C4-2B (cell line): Measurements from ENCODE around the gene MYO1E.

ENCODE experiments used
- ZFX ChIP-seq: fragments of 450-650 bp; IDR thresholded peaks from 2 replicates; pipeline ENCODE4 v1.6.1; 2017
- TF ChIP-seq, protein P1 (sequence below): fragments of 450-650 bp; conservative IDR thresholded peaks from 2 replicates; pipeline ENCODE4 v1.5.1; 2017; ENCODE audit warnings: mild to moderate bottlenecking

DNA sequence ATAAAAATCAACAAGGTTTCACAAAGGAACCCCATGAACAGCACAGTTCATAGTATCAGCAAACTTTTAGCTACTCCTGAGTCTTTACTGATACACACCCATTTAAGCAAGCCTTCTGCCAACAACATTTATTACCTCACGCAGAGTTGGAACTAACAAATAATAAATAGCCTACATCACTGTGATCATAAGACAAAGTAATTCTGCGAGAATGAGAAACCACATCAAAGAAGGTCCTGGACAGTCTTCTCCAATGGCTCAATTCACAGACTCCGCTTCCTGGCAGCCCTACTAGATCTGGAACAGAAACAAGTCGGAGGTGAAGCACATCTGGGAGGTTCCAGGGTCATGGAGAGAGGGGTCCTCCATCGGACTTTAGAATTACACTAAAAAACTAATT lies 129.0 kb downstream of the MYO1E start:
- TF ChIP-seq, protein P1, sequence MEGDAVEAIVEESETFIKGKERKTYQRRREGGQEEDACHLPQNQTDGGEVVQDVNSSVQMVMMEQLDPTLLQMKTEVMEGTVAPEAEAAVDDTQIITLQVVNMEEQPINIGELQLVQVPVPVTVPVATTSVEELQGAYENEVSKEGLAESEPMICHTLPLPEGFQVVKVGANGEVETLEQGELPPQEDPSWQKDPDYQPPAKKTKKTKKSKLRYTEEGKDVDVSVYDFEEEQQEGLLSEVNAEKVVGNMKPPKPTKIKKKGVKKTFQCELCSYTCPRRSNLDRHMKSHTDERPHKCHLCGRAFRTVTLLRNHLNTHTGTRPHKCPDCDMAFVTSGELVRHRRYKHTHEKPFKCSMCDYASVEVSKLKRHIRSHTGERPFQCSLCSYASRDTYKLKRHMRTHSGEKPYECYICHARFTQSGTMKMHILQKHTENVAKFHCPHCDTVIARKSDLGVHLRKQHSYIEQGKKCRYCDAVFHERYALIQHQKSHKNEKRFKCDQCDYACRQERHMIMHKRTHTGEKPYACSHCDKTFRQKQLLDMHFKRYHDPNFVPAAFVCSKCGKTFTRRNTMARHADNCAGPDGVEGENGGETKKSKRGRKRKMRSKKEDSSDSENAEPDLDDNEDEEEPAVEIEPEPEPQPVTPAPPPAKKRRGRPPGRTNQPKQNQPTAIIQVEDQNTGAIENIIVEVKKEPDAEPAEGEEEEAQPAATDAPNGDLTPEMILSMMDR = no peak
- TF ChIP-seq ZFX = no peak
